LNCaP clone FGC (cell line): Measurements from ENCODE around the gene RBPJ.

Experiments
- DNase-seq: peaks from one replicate; pipeline ENCODE4 v3.0.0-alpha.2; 2011; ENCODE audit warnings: low read depth
- H3K4me3 ChIP-seq: 2 replicates; pipeline ENCODE4 v1.5.1; 2011; ENCODE audit warnings: mild to moderate bottlenecking, low read depth, low read length, control low read depth
- CTCF ChIP-seq: IDR thresholded peaks from 2 replicates; pipeline ENCODE4 v1.5.1; 2012; ENCODE audit warnings: mild to moderate bottlenecking; ENCODE audit not compliant: control insufficient read depth, insufficient read depth; ENCODE audit errors: extremely low read depth

RBPJ gene

GRCh38 chr4:26337612-26338011, 16.8 kb downstream of the RBPJ start:
- no peak for TF ChIP-seq CTCF
- no peak overlapping the region for H3K4me3 ChIP-seq
- no peak for DNase-seq

DNA sequence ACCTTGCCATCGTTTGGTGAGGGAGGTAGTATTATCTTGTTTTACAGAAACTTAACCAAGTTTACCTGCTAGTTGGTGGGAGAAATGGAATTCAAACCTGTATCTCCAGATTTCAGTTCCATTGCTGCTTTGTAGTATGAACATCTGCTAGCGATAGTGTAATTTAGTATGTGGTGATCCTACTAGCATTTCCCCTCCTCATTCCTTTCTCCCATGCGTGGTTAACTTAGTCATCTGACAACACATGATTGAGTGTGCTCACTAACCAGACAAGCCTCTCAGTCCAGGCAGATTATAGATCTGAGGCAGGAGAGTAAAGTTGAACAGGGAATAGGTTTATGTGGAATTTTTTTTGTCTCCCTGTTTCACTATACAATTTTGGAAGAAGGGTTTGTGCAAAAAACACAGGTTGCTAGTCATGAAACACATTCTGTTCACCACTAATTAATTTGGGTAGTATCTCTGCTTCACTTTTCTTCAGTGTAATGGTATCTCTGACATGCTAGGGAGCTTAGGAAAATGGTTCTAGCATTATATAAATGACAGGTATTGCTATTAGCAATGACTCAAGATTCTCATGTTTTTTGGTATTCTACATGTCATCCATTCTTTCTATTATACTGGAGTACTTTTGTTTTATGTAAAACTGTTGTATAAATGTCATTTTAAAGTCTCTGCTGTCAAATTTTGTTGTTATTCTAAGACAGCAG, 21.7 kb downstream of the RBPJ start:
- DNase-seq: no peak
- TF ChIP-seq CTCF: no peak
- H3K4me3 ChIP-seq: no peak overlapping the region

DNA sequence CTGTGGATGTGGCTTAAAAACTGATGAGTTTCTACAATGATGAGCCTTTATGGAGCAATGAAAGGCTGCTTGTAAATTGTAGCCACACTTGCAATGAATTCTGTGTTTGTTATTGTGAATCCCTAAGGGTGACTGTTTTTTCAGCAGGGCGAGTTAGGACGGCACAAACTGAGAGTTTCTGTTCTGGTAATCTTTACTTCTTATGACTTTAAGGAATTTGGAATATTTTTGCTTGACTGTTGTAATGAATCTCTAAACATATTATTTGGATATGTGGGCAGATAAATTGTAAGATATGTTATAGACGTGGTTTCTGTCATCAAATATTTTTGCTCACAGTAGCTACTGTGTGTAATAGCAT, 22.2 kb downstream of the RBPJ start:
- H3K4me3 ChIP-seq: no peak overlapping the region
- no peak for TF ChIP-seq CTCF
- no peak for DNase-seq

- H3K4me3 ChIP-seq: no peak overlapping the region
- no peak for DNase-seq
- no peak for TF ChIP-seq CTCF
Measured at GRCh38 chr4:26344901-26345564, 24.2 kb downstream of the RBPJ start.

DNA sequence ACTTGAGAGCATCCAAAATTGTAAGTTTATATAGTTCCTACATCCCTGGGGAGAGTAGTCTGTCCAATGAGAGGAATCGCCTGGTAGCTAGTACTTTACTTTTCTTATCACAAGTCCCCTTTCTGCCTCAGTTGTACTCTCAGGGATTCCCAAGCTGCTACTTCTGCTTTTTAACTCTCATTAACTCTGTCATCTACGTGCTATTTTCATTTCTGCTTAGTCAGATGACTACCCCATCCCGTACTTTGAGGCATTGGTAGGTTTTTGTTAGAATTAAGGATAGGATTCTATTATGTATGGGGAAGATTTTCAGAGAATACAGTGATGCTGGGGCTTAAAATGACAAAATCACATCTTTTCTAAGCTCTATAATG, 24.7 kb downstream of the RBPJ start:
- no peak for TF ChIP-seq CTCF
- DNase-seq: no peak
- H3K4me3 ChIP-seq: no peak overlapping the region

DNA sequence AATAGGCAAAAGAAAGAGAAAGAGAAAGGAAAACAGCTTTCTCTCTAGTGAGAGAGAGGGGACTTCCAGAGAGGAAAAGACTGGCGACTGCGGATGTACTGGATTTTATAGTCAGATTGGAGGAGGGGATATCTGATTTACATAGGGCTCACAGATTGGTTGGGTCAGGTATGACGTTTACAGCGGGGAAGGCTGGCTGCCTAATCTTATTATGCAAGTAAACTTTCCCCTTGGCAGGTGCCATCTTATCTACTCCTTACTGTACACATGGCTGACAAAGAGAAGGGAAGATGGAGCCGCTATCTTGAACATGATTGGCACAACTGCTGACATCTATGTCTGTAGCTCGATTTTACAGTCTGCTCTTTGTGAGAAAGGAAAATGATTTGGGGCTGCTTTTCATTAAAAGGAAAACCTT, 25.4 kb downstream of the RBPJ start:
- peak; percentile 61 for DNase-seq

More for the DNA sequence above, 25.4 kb downstream of the RBPJ start:
- H3K4me3 ChIP-seq: no peak overlapping the region
- TF ChIP-seq CTCF: no peak
